Measurements from ENCODE around the gene PKN3. TPM values are rescaled to one million over a fixed set of nuclear protein-coding genes. Genes with fewer than 3 reads are reported as not detected.
A peak's percentile ranks its signal among the peaks of the same experiment; 100 is the strongest.

The PKN3 gene
- total and polyA plus RNA-seq, 4 donors: 0.61 to 4.2 (median 1.5) TPM

DNA sequence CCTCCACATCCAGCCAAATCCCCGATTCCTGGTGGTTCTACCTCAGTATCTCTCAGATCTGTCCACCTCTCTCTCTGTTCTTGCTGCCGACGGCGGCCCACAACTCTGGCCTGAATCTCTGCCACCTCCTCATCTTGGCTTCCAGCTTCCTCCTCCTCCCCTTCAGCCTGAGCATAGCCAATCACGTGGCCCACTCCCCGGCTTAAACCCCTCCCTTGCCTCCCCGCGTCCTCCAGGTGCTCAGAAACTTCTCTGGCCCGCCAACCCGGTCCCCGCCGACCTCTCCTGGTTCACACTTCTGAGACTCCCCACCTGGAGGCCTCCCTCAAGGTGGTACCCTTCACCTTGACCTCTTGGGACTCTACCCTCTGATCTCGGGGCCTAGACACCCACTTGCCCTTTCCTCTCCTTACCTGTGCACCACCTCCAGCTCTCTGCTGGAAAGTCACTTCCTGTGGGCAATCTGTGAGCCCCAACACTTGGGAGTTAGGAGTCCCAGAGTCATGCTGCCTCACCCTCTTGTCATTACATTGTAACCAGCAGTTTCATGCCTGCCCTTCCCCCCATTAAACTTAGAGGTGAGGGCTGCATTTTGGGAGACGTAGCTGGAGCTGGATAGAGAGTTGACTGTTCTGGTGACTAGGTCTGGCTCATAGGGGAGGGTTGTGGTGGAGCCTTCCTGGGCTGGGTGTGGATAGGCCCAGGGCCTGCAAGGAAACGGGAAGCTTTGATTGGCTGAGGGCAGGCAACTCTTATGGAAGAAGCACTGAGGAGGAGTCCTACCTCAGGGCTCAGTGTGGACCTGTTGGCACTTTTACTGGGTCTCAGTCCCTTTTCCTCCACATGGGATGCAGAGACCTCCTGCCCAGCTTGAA, 17.7 kb upstream of the PKN3 start:
- Histone ChIP-seq H3K9ac (ENCODE audit: low read depth in 1 of 2, low read length in 2 of 2) (peak overlapping the region; percentile 94 to 95), H3K27me3 (ENCODE audit: control insufficient read depth in 4 of 4, insufficient read depth in 4 of 4, low read length in 3 of 4) (no peaks in the 10 kb centered on the region), H3K36me3 (ENCODE audit: control insufficient read depth in 4 of 4, insufficient read depth in 3 of 4, low read depth in 1 of 4, low read length in 3 of 4) (no peaks in the 10 kb centered on the region), H3K4me3 (ENCODE audit: low read depth in 1 of 3, low read length in 3 of 3) (peak overlapping the region; percentile 61 to 77 (median 64)), H3K9me3 (ENCODE audit: control insufficient read depth in 4 of 4, low read length in 3 of 4) (no peaks in the 10 kb centered on the region), H3K4me1 (ENCODE audit: control insufficient read depth in 4 of 4, insufficient read depth in 4 of 4, low read length in 3 of 4) (peaks cover 0 to 38% (median 19%) of the 10 kb centered on the region in 4 donors), H3K27ac (ENCODE audit: low read depth in 1 of 2, low read length in 2 of 2) (peak overlapping the region; percentile 49 to 79)
- TF ChIP-seq, protein P1, sequence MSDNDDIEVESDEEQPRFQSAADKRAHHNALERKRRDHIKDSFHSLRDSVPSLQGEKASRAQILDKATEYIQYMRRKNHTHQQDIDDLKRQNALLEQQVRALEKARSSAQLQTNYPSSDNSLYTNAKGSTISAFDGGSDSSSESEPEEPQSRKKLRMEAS (IDR thresholded peaks at IDR 0.05): peak; percentile 30
- TF ChIP-seq FOXA1 (IDR thresholded peaks at IDR 0.05) (no peak), RAD21 (IDR thresholded peaks at IDR 0.05) (no peak), EGR1 (IDR thresholded peaks at IDR 0.05; ENCODE audit: low read depth in 2 of 2) (no peak), FOXA2 (IDR thresholded peaks at IDR 0.05) (no peak), HNF4A (conservative IDR thresholded peaks at IDR 0.05) (peak in 1 of 2 donors; percentile 15), HNF4G (IDR thresholded peaks at IDR 0.05) (no peak), SP1 (IDR thresholded peaks at IDR 0.05) (peak; percentile 27), RXRA (IDR thresholded peaks at IDR 0.05) (peak in 1 of 2 donors; percentile 13), GABPA (IDR thresholded peaks at IDR 0.05 in 1 of 2, conservative IDR thresholded peaks at IDR 0.05 in 1 of 2) (peak in 1 of 2 donors; percentile 24), YY1 (IDR thresholded peaks at IDR 0.05) (peak; percentile 93), TAF1 (conservative IDR thresholded peaks at IDR 0.05) (no peak), JUND (IDR thresholded peaks at IDR 0.05) (no peak), NR2F2 (IDR thresholded peaks at IDR 0.05) (peak; percentile 27)
- TF ChIP-seq, protein P2, sequence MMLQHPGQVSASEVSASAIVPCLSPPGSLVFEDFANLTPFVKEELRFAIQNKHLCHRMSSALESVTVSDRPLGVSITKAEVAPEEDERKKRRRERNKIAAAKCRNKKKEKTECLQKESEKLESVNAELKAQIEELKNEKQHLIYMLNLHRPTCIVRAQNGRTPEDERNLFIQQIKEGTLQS (IDR thresholded peaks at IDR 0.05): no peak
- TF ChIP-seq, protein P3, sequence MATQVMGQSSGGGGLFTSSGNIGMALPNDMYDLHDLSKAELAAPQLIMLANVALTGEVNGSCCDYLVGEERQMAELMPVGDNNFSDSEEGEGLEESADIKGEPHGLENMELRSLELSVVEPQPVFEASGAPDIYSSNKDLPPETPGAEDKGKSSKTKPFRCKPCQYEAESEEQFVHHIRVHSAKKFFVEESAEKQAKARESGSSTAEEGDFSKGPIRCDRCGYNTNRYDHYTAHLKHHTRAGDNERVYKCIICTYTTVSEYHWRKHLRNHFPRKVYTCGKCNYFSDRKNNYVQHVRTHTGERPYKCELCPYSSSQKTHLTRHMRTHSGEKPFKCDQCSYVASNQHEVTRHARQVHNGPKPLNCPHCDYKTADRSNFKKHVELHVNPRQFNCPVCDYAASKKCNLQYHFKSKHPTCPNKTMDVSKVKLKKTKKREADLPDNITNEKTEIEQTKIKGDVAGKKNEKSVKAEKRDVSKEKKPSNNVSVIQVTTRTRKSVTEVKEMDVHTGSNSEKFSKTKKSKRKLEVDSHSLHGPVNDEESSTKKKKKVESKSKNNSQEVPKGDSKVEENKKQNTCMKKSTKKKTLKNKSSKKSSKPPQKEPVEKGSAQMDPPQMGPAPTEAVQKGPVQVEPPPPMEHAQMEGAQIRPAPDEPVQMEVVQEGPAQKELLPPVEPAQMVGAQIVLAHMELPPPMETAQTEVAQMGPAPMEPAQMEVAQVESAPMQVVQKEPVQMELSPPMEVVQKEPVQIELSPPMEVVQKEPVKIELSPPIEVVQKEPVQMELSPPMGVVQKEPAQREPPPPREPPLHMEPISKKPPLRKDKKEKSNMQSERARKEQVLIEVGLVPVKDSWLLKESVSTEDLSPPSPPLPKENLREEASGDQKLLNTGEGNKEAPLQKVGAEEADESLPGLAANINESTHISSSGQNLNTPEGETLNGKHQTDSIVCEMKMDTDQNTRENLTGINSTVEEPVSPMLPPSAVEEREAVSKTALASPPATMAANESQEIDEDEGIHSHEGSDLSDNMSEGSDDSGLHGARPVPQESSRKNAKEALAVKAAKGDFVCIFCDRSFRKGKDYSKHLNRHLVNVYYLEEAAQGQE (IDR thresholded peaks at IDR 0.05): peak; percentile 55
- TF ChIP-seq, protein P4, sequence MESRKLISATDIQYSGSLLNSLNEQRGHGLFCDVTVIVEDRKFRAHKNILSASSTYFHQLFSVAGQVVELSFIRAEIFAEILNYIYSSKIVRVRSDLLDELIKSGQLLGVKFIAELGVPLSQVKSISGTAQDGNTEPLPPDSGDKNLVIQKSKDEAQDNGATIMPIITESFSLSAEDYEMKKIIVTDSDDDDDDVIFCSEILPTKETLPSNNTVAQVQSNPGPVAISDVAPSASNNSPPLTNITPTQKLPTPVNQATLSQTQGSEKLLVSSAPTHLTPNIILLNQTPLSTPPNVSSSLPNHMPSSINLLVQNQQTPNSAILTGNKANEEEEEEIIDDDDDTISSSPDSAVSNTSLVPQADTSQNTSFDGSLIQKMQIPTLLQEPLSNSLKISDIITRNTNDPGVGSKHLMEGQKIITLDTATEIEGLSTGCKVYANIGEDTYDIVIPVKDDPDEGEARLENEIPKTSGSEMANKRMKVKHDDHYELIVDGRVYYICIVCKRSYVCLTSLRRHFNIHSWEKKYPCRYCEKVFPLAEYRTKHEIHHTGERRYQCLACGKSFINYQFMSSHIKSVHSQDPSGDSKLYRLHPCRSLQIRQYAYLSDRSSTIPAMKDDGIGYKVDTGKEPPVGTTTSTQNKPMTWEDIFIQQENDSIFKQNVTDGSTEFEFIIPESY (IDR thresholded peaks at IDR 0.05): no peak
- TF ChIP-seq, protein P5, sequence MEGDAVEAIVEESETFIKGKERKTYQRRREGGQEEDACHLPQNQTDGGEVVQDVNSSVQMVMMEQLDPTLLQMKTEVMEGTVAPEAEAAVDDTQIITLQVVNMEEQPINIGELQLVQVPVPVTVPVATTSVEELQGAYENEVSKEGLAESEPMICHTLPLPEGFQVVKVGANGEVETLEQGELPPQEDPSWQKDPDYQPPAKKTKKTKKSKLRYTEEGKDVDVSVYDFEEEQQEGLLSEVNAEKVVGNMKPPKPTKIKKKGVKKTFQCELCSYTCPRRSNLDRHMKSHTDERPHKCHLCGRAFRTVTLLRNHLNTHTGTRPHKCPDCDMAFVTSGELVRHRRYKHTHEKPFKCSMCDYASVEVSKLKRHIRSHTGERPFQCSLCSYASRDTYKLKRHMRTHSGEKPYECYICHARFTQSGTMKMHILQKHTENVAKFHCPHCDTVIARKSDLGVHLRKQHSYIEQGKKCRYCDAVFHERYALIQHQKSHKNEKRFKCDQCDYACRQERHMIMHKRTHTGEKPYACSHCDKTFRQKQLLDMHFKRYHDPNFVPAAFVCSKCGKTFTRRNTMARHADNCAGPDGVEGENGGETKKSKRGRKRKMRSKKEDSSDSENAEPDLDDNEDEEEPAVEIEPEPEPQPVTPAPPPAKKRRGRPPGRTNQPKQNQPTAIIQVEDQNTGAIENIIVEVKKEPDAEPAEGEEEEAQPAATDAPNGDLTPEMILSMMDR (IDR thresholded peaks at IDR 0.05; ENCODE audit: low read depth, low read length, missing input control): no peak
- DNase-seq (ENCODE audit: low spot score): no peak
- 15% methylated on average over 15 of the region's 15 CpGs for WGBS

Measured in liver (tissue), 9 donors.